ENCODE measurements around the gene SLC5A2. TPM values are rescaled to one million over a fixed set of nuclear protein-coding genes. Genes with fewer than 3 reads are reported as not detected.
A peak's percentile ranks its signal among the peaks of the same experiment; 100 is the strongest.

SLC5A2 gene
- total and polyA plus RNA-seq, 7 donors: 0.08 to 0.35 (median 0.26) TPM; not detected in 4

DNA sequence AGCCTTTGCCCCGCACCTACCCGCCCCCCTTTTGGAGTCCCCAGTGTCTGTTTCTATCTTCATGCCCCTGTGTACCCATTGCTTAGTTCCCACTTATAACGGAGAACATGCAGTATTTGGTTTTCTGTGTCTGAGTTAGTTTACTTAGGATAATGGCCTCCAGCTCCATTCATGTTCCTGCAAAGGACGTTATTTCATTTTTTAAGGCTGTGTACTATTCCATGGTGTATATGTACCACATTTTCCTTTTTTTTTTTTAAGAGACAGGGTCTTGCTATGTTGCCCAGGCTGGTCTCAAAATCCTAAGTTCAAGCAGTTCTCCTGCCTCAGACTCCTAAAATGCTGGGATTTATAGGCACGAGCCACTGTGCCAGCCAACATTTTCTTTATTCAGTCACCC, 15.1 kb upstream of the SLC5A2 start:
- H3K27me3 ChIP-seq (ENCODE audit: insufficient read depth in 3 of 3, low read length in 2 of 3): peaks cover 0 to 2% (median 0%) of the 10 kb centered on the region in 3 donors
- ATAC-seq (no peak), DNase-seq (no peak)
- H3K36me3 ChIP-seq (ENCODE audit: insufficient read depth in 1 of 2, low read depth in 1 of 2): peaks cover 3 to 46% of the 10 kb centered on the region in 2 donors
- no peak overlapping the region for H3K4me3 ChIP-seq
- TF ChIP-seq, protein P1, sequence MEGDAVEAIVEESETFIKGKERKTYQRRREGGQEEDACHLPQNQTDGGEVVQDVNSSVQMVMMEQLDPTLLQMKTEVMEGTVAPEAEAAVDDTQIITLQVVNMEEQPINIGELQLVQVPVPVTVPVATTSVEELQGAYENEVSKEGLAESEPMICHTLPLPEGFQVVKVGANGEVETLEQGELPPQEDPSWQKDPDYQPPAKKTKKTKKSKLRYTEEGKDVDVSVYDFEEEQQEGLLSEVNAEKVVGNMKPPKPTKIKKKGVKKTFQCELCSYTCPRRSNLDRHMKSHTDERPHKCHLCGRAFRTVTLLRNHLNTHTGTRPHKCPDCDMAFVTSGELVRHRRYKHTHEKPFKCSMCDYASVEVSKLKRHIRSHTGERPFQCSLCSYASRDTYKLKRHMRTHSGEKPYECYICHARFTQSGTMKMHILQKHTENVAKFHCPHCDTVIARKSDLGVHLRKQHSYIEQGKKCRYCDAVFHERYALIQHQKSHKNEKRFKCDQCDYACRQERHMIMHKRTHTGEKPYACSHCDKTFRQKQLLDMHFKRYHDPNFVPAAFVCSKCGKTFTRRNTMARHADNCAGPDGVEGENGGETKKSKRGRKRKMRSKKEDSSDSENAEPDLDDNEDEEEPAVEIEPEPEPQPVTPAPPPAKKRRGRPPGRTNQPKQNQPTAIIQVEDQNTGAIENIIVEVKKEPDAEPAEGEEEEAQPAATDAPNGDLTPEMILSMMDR (IDR thresholded peaks at IDR 0.05): no peak
- intact Hi-C loops (cut with DNase I): loop anchor here in 1 of 2 donors (10.0 kb wide), 2 partner anchors 237 to 397 kb away; no protein-coding TSS in a partner anchor
- 80 to 91% (median 87%) methylated on average over 5 of the region's 5 CpGs for WGBS, 3 donors
- H3K4me1 ChIP-seq: peaks cover 7% of the 10 kb centered on the region
- H3K27ac ChIP-seq: no peak overlapping the region
- no peaks in the 10 kb centered on the region for H3K9me3 ChIP-seq

DNA sequence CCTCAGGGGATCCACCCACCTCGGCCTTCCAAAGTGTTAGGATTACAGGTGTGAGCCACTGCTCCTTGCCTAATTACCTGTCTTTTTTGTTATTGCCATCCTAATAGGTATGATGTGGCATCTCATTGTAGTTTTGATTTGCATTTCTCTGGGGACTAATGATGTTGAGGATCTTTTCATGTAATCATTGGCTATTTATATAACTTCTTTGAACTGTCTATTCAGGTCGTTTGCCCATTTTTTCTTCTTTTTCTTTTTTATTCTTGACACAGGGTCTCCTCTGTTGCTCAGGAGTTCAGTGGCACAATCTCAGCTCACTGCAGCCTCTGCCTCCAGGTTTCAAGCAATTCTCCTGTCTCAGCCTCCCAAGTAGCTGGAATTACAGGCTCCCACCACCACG, 12.3 kb upstream of the SLC5A2 start:
- ATAC-seq: no peak
- intact Hi-C loops (cut with DNase I): no loop called here
- Histone ChIP-seq H3K4me1 (peaks cover 7% of the 10 kb centered on the region), H3K27ac (no peak overlapping the region), H3K36me3 (ENCODE audit: insufficient read depth in 1 of 2, low read depth in 1 of 2) (peaks cover 0 to 29% of the 10 kb centered on the region in 2 donors), H3K9me3 (no peaks in the 10 kb centered on the region), H3K27me3 (ENCODE audit: insufficient read depth in 3 of 3, low read length in 2 of 3) (peaks cover 0 to 19% (median 4%) of the 10 kb centered on the region in 3 donors), H3K4me3 (peak overlapping the region; percentile 71)
- no peak for DNase-seq
- WGBS, 3 donors: 86 to 89% (median 89%) methylated on average over 3 of the region's 3 CpGs
- TF ChIP-seq, protein P1 (IDR thresholded peaks at IDR 0.05): no peak

DNA sequence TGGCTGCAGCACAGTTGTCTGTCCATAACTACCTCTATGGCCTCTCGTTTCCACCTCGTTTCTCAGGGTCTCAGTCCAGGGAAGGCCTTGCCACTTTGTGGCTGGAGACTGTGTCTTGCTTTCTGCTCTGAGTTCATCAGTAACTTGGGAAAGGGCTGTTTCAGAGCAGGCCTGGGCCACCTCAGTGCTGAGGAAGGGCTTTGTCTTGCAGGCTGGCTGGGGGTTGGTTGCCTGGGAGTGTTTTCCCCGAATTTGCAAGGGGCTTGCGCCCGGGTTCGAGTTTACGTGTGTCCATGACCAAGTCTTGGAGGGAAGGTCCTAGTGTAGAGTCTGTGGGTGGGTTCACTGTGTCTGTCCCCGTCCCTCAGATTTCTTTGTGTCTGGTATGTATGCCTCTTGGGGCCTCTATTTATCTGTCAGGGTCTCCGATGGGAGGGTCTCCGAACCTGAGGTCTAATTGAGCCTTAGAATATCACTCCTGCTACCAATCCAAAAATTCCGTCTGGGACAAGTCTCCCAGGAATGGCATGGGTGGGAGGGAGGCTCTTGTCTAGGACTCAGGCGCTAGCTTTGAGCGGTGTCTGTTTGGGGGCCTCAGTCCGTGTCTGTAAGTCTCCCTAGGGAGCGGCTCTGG, 11.6 kb upstream of the SLC5A2 start:
- intact Hi-C loops (cut with DNase I): no loop called here
- 33 to 46% (median 39%) methylated on average over 15 of the region's 15 CpGs for WGBS, 3 donors

DNA sequence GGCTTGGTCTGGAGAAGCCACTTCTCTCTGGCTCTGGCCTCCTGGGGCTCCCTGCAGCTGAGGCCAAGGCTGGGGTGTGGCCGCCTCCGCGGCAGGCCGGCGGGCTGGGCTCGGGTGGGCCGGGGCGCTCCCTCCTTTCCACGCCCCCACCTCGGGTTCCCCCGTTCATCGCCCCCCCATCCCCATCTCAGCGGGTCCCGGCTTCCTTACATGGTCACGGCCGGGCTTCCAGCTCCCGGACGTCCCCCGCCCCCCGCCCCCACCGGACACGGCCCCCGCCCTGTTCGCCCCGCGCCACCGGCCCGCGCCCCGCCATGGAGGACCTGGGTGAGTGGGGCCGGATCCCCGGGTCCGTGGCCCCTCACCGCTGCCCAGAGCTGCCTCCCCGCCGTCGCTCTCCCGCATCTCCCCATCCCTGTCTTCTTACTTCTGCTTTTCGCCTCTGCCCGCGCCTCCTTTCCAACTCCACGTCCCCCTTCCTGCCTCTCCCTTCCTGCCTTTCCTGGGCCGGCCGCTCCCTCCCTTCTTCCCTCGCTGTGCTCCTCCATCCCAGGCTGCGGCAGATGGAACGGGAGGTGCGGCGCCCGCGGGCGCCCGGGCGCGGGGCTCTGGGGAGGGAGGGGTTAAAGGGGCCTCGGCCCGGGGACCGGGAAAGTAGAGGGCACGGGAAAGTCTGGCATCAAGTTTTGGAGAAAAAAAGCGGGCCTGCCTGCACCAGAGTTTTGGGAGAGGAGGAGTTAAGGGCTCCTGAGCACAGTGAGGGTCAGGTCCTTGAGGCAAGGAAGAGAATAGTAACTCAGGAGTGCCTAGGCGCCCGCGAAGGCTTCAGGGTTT, 10.8 kb upstream of the SLC5A2 start, which contains the start of gene TGFB1I1:
TGFB1I1 (plus strand) TSS at position 278 of the 834 bp plus-strand sequence; CDS start at position 315, 37 bp downstream.
- peaks cover 7% of the 10 kb centered on the region for H3K4me1 ChIP-seq
- DNase-seq (peak; percentile 65 to 73), ATAC-seq (peak; percentile 16 to 50 (median 34))
- peaks cover 0 to 32% (median 4%) of the 10 kb centered on the region in 3 donors for H3K27me3 ChIP-seq (ENCODE audit: insufficient read depth in 3 of 3, low read length in 2 of 3)
- WGBS, 3 donors: 0 to 2% (median 1%) methylated on average over 41 to 63 of the region's 63 CpGs
- H3K4me3 ChIP-seq: peak within 1 kb of the TSS; percentile 71
- intact Hi-C loops (cut with DNase I): no loop called here
- TF ChIP-seq, protein P1 (IDR thresholded peaks at IDR 0.05): no peak
- no peaks in the 10 kb centered on the region for H3K9me3 ChIP-seq
- peak within 1 kb of the TSS; percentile 69 for H3K27ac ChIP-seq
- peaks cover 0 to 14% of the 10 kb centered on the region in 2 donors for H3K36me3 ChIP-seq (ENCODE audit: insufficient read depth in 1 of 2, low read depth in 1 of 2)

More for the DNA sequence above, 11.6 kb upstream of the SLC5A2 start:
- Histone ChIP-seq H3K27ac (peak overlapping the region; percentile 69), H3K36me3 (ENCODE audit: insufficient read depth in 1 of 2, low read depth in 1 of 2) (peaks cover 0 to 21% of the 10 kb centered on the region in 2 donors), H3K9me3 (no peaks in the 10 kb centered on the region), H3K4me1 (peaks cover 7% of the 10 kb centered on the region), H3K4me3 (peak overlapping the region; percentile 71), H3K27me3 (ENCODE audit: insufficient read depth in 3 of 3, low read length in 2 of 3) (peaks cover 0 to 26% (median 4%) of the 10 kb centered on the region in 3 donors)
- TF ChIP-seq, protein P1 (IDR thresholded peaks at IDR 0.05): no peak
- ATAC-seq (no peak), DNase-seq (peak in 1 of 2 donors; percentile 42)

Data from psoas muscle (tissue), 8 donors.